GM21360 (cell line): ENCODE results near the gene ORM2.
"Not testable (repeated sequence)": the region's sequence is repeated elsewhere in the genome, so short reads cannot be mapped to it uniquely, and the experiment has no call there.

Experiments
- ATAC-seq: cut with Tn5 transposase; IDR thresholded peaks from one replicate; pipeline ENCODE4 v1.9.1; 2021; ENCODE audit warnings: mild to moderate bottlenecking, moderate library complexity; ENCODE audit not compliant: unreplicated experiment

The ORM2 gene

GRCh38 chr9:114328937-114329624 is 588 bp upstream of the ORM2 start:
- ATAC-seq = not testable (repeated sequence)

GRCh38 chr9:114330636-114331035 is 967 bp downstream of the ORM2 start:
- ATAC-seq = no peak

GRCh38 chr9:114331229-114332195 is 1.8 kb downstream of the ORM2 start:
- ATAC-seq = not testable (repeated sequence)

- not testable (repeated sequence) for ATAC-seq
Measured at GRCh38 chr9:114332474-114333040, 2.9 kb downstream of the ORM2 start.

- not testable (repeated sequence) for ATAC-seq
Measured at GRCh38 chr9:114333718-114334117, 4.0 kb downstream of the ORM2 start.

GRCh38 chr9:114334490-114334889 is 4.8 kb downstream of the ORM2 start:
- ATAC-seq = no peak

GRCh38 chr9:114335745-114336144 is 6.1 kb downstream of the ORM2 start:
- no peak for ATAC-seq

GRCh38 chr9:114336157-114336556 is 6.5 kb downstream of the ORM2 start:
- no peak for ATAC-seq

- ATAC-seq = no peak
Measured at GRCh38 chr9:114336699-114337395, 7.2 kb downstream of the ORM2 start.

GRCh38 chr9:114338187-114338586 is 8.5 kb downstream of the ORM2 start:
- ATAC-seq = no peak

GRCh38 chr9:114339130-114339908 is 9.7 kb downstream of the ORM2 start:
- peak; percentile 73 for ATAC-seq

GRCh38 chr9:114341152-114341830 is 11.6 kb downstream of the ORM2 start:
- ATAC-seq = no peak

- no peak for ATAC-seq
Measured at GRCh38 chr9:114341991-114342390, 12.3 kb downstream of the ORM2 start.

GRCh38 chr9:114342755-114343440 is 13.2 kb downstream of the ORM2 start:
- ATAC-seq = no peak

- ATAC-seq = no peak
Measured at GRCh38 chr9:114343471-114344187, 14.0 kb downstream of the ORM2 start.

GRCh38 chr9:114344188-114344566 is 14.5 kb downstream of the ORM2 start:
- no peak for ATAC-seq

- no peak for ATAC-seq
Measured at GRCh38 chr9:114344692-114345091, 15.0 kb downstream of the ORM2 start.

- ATAC-seq = no peak
Measured at GRCh38 chr9:114345493-114346065, 15.9 kb downstream of the ORM2 start.
